HCT116 (cell line): ENCODE data around the gene TBRG1.

Experiments used
- EZH2 ChIP-seq: fragments of 200-600 bp; sonication (generic); IDR thresholded peaks from 2 replicates; pipeline ENCODE4 v1.6.1; 2017; ENCODE audit warnings: antibody characterized with exemption, mixed run types
- EZH2phosphoT487 ChIP-seq: fragments of 200-600 bp; IDR thresholded peaks from 2 replicates; pipeline ENCODE4 v1.6.1; 2018; ENCODE audit warnings: antibody characterized with exemption, borderline replicate concordance
- POLR2A ChIP-seq: IDR thresholded peaks from 2 replicates; pipeline ENCODE4 v1.7.0; 2011; ENCODE audit warnings: borderline replicate concordance; ENCODE audit not compliant: insufficient read depth, insufficient read length; ENCODE audit errors: extremely low read depth
- SIN3A ChIP-seq: IDR thresholded peaks from 2 replicates; pipeline ENCODE4 v1.6.1; 2012; ENCODE audit warnings: low read depth
- ZNF274 ChIP-seq: fragments of 200-500 bp; sonication (Bioruptor generic); IDR thresholded peaks from 2 replicates; pipeline ENCODE4 v1.6.1; 2014; ENCODE audit warnings: mild to moderate bottlenecking, low read depth, low read length, inconsistent platforms
- TF ChIP-seq, protein P1 (sequence below), 3 experiments: fragments of 200-600 bp in 1 of 3; sonication (generic) in 1 of 3; IDR thresholded peaks in 2 of 3; conservative IDR thresholded peaks in 1 of 3; 2 replicates each; pipeline ENCODE4 v1.5.1; 2012 to 2017; ENCODE audit warnings: low read depth in 2 of 3, low read length in 2 of 3, antibody characterized with exemption in 1 of 3, borderline replicate concordance in 1 of 3, control low read depth in 1 of 3, mild to moderate bottlenecking in 1 of 3, mixed read lengths in 1 of 3, mixed run types in 1 of 3, moderate library complexity in 1 of 3; ENCODE audit not compliant: insufficient read depth in 1 of 3

GRCh38 chr11:124669193-124669592 lies 46.5 kb downstream of the TBRG1 start:
- TF ChIP-seq, protein P1, sequence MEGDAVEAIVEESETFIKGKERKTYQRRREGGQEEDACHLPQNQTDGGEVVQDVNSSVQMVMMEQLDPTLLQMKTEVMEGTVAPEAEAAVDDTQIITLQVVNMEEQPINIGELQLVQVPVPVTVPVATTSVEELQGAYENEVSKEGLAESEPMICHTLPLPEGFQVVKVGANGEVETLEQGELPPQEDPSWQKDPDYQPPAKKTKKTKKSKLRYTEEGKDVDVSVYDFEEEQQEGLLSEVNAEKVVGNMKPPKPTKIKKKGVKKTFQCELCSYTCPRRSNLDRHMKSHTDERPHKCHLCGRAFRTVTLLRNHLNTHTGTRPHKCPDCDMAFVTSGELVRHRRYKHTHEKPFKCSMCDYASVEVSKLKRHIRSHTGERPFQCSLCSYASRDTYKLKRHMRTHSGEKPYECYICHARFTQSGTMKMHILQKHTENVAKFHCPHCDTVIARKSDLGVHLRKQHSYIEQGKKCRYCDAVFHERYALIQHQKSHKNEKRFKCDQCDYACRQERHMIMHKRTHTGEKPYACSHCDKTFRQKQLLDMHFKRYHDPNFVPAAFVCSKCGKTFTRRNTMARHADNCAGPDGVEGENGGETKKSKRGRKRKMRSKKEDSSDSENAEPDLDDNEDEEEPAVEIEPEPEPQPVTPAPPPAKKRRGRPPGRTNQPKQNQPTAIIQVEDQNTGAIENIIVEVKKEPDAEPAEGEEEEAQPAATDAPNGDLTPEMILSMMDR (IDR thresholded peaks at IDR 0.05 in 2 of 3, conservative IDR thresholded peaks at IDR 0.05 in 1 of 3; ENCODE audit: borderline replicate concordance in 1 of 3, insufficient read depth in 1 of 3, low read depth in 2 of 3, low read length in 2 of 3), result peak; percentile 40 to 87 (median 67)
- TF ChIP-seq POLR2A, result no peak
- TF ChIP-seq SIN3A, result no peak
- no peak for TF ChIP-seq EZH2
- no peak for TF ChIP-seq ZNF274
- TF ChIP-seq EZH2phosphoT487, result no peak
